Right atrium auricular region (tissue), 2 donors: Measurements from ENCODE around the gene CYP2D6. TPM values are rescaled to one million over a fixed set of nuclear protein-coding genes. Genes with fewer than 3 reads are reported as not detected.
A peak's percentile ranks its signal among the peaks of the same experiment; 100 is the strongest.

ENCODE experiments used
- DNase-seq: peaks from one replicate; pipeline ENCODE4 v3.0.0-alpha.2; 2019; ENCODE audit warnings: low spot score
- H3K27ac ChIP-seq, 2 donors: fragments of 200-600 bp; sonication (generic); 1 replicate in 1 of 2; 2 replicates in 1 of 2; pipeline ENCODE4 v1.5.1; 2016 to 2019
- H3K27me3 ChIP-seq, 2 donors: fragments of 200-600 bp; sonication (generic); one replicate each; pipeline versions ENCODE4 v1.5.1 to v1.6.0; 2017 to 2019
- H3K36me3 ChIP-seq: fragments of 200-600 bp; sonication (generic); one replicate; pipeline ENCODE4 v1.5.1; 2016
- H3K4me1 ChIP-seq, 2 donors: fragments of 200-600 bp; sonication (generic); one replicate each; pipeline versions ENCODE4 v1.5.1 to v1.6.0; 2017 to 2019
- H3K4me3 ChIP-seq, 2 donors: fragments of 200-600 bp; sonication (generic); 1 replicate in 1 of 2; 2 replicates in 1 of 2; pipeline ENCODE4 v1.5.1; 2017 to 2019; ENCODE audit warnings: mild to moderate bottlenecking in 1 of 2, moderate library complexity in 1 of 2
- H3K9me3 ChIP-seq, 2 donors: fragments of 200-600 bp; sonication (generic); one replicate each; pipeline ENCODE4 v1.5.1; 2019
- total RNA-seq, 2 donors: library from RNA; depleted of rRNA; stranded (reverse); fragments of >200 nt; gene quantifications; one replicate each; pipeline ENCODE4 v1.1.0, GENCODE V29; 2016
- TF ChIP-seq, protein P1 (sequence below), 2 donors: fragments of 200-600 bp; sonication (generic); IDR thresholded peaks; one replicate each; pipeline ENCODE4 v1.5.1; 2019; ENCODE audit warnings: antibody characterized with exemption in 2 of 2

The CYP2D6 gene
- total RNA-seq, 2 donors from 2014 or later: not detected

DNA sequence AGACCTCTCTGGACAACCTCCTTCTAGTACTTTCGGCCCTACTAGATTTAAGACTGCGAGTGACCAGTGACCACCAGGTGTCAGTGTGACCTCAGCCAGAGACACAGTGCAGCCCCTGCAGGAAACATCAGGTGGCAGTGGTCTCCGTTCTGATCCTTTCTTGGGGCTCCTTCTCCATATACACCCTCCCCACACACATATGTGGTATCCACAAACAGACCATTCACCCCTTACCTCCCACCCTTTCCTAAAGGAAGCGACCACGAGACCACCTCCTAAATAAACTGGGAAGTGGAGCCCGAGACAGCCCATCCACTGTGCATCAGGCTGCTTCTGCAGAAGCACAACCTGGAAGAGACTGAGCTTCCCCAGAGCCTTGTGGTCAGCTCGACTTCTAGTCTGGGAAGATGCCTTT is 38.5 kb upstream of the CYP2D6 start:
- TF ChIP-seq, protein P1, sequence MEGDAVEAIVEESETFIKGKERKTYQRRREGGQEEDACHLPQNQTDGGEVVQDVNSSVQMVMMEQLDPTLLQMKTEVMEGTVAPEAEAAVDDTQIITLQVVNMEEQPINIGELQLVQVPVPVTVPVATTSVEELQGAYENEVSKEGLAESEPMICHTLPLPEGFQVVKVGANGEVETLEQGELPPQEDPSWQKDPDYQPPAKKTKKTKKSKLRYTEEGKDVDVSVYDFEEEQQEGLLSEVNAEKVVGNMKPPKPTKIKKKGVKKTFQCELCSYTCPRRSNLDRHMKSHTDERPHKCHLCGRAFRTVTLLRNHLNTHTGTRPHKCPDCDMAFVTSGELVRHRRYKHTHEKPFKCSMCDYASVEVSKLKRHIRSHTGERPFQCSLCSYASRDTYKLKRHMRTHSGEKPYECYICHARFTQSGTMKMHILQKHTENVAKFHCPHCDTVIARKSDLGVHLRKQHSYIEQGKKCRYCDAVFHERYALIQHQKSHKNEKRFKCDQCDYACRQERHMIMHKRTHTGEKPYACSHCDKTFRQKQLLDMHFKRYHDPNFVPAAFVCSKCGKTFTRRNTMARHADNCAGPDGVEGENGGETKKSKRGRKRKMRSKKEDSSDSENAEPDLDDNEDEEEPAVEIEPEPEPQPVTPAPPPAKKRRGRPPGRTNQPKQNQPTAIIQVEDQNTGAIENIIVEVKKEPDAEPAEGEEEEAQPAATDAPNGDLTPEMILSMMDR (IDR thresholded peaks at IDR 0.05): peak; percentile 62 to 92
- Histone ChIP-seq H3K27ac (no peak overlapping the region), H3K4me1 (peaks cover 0 to 4% of the 10 kb centered on the region in 2 donors), H3K36me3 (peaks cover 13% of the 10 kb centered on the region), H3K9me3 (no peaks in the 10 kb centered on the region), H3K4me3 (no peak overlapping the region), H3K27me3 (no peaks in the 10 kb centered on the region)
- peak; percentile 68 for DNase-seq

DNA sequence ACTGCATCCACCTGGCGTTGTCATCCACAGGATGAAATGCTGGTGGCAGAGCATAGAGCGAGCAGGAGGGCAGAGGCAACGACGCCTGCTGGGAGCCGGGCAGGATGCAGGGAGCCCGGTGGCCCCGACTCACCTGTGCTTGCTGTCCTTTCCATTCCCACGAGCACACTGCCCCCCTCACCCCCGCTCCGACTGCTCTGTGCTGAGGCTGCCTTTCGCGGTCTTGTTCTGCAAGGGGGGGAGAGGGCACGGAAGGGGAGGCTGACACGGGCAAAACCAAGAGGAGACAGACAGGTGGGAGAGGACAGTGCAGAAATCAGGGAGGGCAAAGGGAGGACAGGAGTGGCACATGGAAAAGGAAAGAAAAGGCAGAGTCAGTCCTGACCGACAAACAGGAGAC is 37.9 kb upstream of the CYP2D6 start:
- Histone ChIP-seq H3K4me3 (no peak overlapping the region), H3K4me1 (peaks cover 0 to 4% of the 10 kb centered on the region in 2 donors), H3K27me3 (no peaks in the 10 kb centered on the region), H3K9me3 (no peaks in the 10 kb centered on the region), H3K36me3 (peaks cover 13% of the 10 kb centered on the region), H3K27ac (no peak overlapping the region)
- TF ChIP-seq, protein P1 (IDR thresholded peaks at IDR 0.05): no peak
- no peak for DNase-seq

DNA sequence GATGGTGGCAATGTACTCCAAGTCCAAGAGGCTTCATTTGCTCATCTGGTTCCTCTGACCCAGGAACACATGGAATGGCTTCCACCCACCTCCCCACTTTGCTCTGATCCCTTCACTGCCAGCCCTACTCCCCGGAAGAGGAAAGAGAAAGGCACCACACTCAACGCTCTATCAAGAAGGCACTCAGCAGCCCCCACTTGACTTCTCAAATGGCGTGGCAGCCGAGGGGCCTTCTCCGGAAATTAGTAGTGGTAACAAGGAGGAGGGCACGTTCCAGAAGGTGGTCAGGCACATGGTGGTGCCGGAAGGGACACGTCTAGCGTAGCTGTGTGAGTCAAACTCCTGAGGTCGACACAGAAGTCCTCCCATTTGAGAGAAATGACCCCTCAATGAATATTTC is 36.5 kb upstream of the CYP2D6 start:
- Histone ChIP-seq H3K4me3 (no peak overlapping the region), H3K36me3 (peaks cover 13% of the 10 kb centered on the region), H3K27ac (no peak overlapping the region), H3K4me1 (no peaks in the 10 kb centered on the region), H3K9me3 (no peaks in the 10 kb centered on the region), H3K27me3 (no peaks in the 10 kb centered on the region)
- TF ChIP-seq, protein P1 (IDR thresholded peaks at IDR 0.05): no peak
- no peak for DNase-seq

DNA sequence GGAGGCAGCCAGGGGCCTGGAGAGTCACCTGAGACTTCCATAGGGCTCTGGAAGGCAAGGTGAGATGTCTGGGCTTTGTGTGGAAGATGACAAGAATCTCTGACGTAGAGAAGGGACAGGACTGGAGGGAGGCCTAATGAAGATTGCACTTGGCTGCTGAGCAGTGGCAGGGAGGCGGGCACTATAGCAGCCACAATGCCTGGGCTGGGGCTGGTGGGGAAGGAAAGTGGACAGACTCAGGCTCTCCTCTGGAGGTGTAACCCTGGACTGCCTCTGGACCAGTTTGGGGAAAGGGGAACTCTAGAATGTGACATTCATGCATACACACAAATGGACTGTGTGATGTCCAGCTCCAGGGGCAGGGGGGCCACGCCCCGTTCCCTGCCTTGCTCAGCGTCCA is 34.3 kb upstream of the CYP2D6 start:
- Histone ChIP-seq H3K4me3 (no peak overlapping the region), H3K27me3 (no peaks in the 10 kb centered on the region), H3K36me3 (peaks cover 13% of the 10 kb centered on the region), H3K4me1 (no peaks in the 10 kb centered on the region), H3K27ac (no peak overlapping the region), H3K9me3 (no peaks in the 10 kb centered on the region)
- TF ChIP-seq, protein P1 (IDR thresholded peaks at IDR 0.05): no peak
- DNase-seq: no peak

GRCh38 chr22:42163515-42163914 is 32.9 kb upstream of the CYP2D6 start:
- Histone ChIP-seq H3K4me1 (no peaks in the 10 kb centered on the region), H3K27me3 (no peaks in the 10 kb centered on the region), H3K4me3 (no peak overlapping the region), H3K36me3 (peaks cover 4% of the 10 kb centered on the region), H3K27ac (no peak overlapping the region), H3K9me3 (no peaks in the 10 kb centered on the region)
- TF ChIP-seq, protein P1 (IDR thresholded peaks at IDR 0.05): no peak
- DNase-seq: no peak

- Histone ChIP-seq H3K27me3 (no peaks in the 10 kb centered on the region), H3K27ac (no peak overlapping the region), H3K36me3 (no peaks in the 10 kb centered on the region), H3K4me3 (no peak overlapping the region), H3K9me3 (no peaks in the 10 kb centered on the region), H3K4me1 (no peaks in the 10 kb centered on the region)
- DNase-seq: no peak
- TF ChIP-seq, protein P1 (IDR thresholded peaks at IDR 0.05): no peak
Measured at GRCh38 chr22:42162728-42163489, 32.3 kb upstream of the CYP2D6 start.
